ENCODE data around the gene SAMD8.
"Not testable (repeated sequence)": the region's sequence is repeated elsewhere in the genome, so short reads cannot be mapped to it uniquely, and the experiment has no call there.

DNA sequence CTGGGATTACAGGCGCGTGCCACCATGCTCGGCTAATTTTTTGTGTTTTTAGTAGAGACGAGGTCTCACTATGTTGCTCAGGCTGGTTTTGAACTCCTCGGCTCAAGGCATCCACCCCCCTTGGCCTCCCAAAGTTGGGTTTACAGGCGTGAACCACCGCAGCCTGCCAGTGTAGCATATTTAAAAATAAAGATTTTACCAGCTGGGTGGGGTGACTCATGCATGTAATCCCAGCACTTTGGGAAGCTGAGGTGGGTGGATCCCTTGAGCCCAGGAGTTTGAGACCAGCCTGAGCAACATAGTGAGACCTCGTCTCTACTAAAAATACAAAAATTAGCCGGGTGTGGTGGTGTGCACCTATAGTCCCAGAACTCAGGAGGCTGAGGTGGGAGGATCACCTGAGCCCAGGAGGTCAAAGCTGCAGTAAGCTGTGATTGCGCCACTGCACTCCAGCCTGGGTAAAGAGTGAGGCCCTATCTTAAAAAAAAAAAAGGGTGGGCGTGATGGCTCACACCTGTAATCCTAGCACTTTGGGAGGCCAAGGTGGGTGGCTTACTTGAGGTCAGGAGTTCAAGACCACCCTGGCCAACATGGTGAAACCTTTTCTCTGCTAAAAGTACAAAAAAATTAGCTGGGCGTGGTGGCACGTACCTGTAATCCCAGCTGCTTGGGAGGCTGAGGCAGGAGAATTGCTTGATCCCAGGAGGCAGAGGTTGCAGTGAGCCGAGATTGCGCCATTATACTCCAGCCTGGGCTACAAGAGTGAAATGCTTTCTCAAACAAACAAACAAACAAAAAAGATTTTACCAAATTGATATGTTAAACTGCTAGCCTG is 5.7 kb downstream of the SAMD8 start:
- not testable (repeated sequence) for TF ChIP-seq POLR2A (IDR thresholded peaks at IDR 0.05; ENCODE audit: low read length); GATA1 (IDR thresholded peaks at IDR 0.05; ENCODE audit: low read depth, low read length)

Data from erythroblast (primary cell).